ENCODE results near the gene CELA3B. TPM values are rescaled to one million over a fixed set of nuclear protein-coding genes. Genes with fewer than 3 reads are reported as not detected.
A peak's percentile ranks its signal among the peaks of the same experiment; 100 is the strongest.

CELA3B gene
- total RNA-seq, 1 experiment from 2014 or later, result 3.4 TPM

DNA sequence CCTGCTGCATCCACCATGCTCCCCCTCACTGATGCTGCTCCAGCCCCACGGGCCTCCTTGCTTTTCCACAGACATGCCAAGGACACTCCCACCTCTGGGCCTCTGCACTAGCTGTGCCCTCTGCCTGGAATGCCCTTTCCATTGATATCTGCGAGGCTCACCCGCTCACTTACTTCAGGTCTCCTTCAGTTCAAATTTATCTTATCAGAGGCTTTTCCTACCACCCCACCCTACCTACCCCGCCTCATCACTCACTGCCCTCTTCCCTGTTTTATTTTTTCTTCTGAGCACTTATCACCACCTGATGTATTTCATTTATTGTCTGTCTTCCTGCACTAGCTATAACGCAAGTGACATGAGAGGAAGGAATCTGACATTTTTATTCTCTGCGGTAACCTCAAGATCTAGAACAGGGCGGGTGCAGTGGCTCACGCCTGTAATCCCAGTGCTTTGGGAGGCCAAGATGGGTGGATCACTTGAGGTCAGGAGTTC, 46.7 kb upstream of the CELA3B start:
- peaks cover 70% of the 10 kb centered on the region for H3K4me1 ChIP-seq (ENCODE audit: control insufficient read depth, insufficient read depth, low read length)
- no peaks in the 10 kb centered on the region for H3K27me3 ChIP-seq (ENCODE audit: control insufficient read depth, insufficient read depth, low read length)
- no peaks in the 10 kb centered on the region for H3K36me3 ChIP-seq (ENCODE audit: control insufficient read depth, insufficient read depth, low read length)
- ATAC-seq (no peak), DNase-seq (ENCODE audit: low read depth, low spot score) (no peak)
- no peak overlapping the region for H3K4me3 ChIP-seq (ENCODE audit: low read depth in 2 of 2, low read length in 2 of 2)
- CTCF ChIA-PET, result no interaction called here
- H3K9me3 ChIP-seq (ENCODE audit: control insufficient read depth, insufficient read depth, low read depth, low read length), result no peaks in the 10 kb centered on the region
- no peak for TF ChIP-seq POLR2AphosphoS5 (IDR thresholded peaks at IDR 0.05; ENCODE audit: low read depth, low read length)
- TF ChIP-seq, protein P1, sequence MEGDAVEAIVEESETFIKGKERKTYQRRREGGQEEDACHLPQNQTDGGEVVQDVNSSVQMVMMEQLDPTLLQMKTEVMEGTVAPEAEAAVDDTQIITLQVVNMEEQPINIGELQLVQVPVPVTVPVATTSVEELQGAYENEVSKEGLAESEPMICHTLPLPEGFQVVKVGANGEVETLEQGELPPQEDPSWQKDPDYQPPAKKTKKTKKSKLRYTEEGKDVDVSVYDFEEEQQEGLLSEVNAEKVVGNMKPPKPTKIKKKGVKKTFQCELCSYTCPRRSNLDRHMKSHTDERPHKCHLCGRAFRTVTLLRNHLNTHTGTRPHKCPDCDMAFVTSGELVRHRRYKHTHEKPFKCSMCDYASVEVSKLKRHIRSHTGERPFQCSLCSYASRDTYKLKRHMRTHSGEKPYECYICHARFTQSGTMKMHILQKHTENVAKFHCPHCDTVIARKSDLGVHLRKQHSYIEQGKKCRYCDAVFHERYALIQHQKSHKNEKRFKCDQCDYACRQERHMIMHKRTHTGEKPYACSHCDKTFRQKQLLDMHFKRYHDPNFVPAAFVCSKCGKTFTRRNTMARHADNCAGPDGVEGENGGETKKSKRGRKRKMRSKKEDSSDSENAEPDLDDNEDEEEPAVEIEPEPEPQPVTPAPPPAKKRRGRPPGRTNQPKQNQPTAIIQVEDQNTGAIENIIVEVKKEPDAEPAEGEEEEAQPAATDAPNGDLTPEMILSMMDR (IDR thresholded peaks at IDR 0.05), result no peak
- no peak for TF ChIP-seq TCF7L2 (IDR thresholded peaks at IDR 0.05; ENCODE audit: low read depth, low read length)
- TF ChIP-seq, protein P2, sequence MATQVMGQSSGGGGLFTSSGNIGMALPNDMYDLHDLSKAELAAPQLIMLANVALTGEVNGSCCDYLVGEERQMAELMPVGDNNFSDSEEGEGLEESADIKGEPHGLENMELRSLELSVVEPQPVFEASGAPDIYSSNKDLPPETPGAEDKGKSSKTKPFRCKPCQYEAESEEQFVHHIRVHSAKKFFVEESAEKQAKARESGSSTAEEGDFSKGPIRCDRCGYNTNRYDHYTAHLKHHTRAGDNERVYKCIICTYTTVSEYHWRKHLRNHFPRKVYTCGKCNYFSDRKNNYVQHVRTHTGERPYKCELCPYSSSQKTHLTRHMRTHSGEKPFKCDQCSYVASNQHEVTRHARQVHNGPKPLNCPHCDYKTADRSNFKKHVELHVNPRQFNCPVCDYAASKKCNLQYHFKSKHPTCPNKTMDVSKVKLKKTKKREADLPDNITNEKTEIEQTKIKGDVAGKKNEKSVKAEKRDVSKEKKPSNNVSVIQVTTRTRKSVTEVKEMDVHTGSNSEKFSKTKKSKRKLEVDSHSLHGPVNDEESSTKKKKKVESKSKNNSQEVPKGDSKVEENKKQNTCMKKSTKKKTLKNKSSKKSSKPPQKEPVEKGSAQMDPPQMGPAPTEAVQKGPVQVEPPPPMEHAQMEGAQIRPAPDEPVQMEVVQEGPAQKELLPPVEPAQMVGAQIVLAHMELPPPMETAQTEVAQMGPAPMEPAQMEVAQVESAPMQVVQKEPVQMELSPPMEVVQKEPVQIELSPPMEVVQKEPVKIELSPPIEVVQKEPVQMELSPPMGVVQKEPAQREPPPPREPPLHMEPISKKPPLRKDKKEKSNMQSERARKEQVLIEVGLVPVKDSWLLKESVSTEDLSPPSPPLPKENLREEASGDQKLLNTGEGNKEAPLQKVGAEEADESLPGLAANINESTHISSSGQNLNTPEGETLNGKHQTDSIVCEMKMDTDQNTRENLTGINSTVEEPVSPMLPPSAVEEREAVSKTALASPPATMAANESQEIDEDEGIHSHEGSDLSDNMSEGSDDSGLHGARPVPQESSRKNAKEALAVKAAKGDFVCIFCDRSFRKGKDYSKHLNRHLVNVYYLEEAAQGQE (IDR thresholded peaks at IDR 0.05; ENCODE audit: insufficient read depth in 1 of 2, low read depth in 2 of 2, low read length in 1 of 2), result no peak
- TF ChIP-seq SIN3A (IDR thresholded peaks at IDR 0.05; ENCODE audit: borderline replicate concordance, insufficient read depth, low read depth, low read length), result no peak
- POLR2A ChIA-PET, result no interaction called here
- in situ Hi-C loops (cut with HindIII; ENCODE audit: low pct_unique_long_range_greater_than_20kb, low sequenced_read_pairs) (no loop called here), intact Hi-C loops (cut with micrococcal nuclease; ENCODE audit: unreplicated experiment) (no loop called here)
- BruUV-seq (replicated peaks), result TSS peak; percentile 55
- peak overlapping the region; percentile 60 for H3K27ac ChIP-seq (ENCODE audit: low read length)

DNA sequence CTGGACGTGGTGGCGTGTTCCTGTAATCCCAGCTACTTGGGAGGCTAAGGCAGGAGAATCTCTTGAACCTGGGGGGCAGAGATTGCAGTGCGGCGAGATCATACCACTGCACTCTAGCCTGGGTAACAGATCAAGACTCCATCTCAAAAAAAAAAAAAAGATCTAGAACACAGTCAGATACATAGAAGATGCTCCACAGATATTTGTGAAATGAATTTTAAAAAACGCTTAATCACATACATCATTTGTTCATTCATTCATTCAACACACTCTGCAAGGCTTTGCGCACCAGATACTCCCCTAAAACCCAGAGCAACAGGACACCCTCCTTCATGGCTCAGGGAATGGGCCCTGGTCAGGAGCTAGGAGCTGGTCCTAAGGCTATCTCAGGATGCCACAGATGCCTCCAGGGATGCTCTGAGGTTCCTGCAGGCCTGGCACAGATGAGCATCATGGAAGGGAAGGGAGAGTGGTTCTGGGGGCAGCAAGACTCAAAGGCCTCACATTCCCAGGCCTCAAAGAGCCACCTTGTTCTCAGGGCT, 46.1 kb upstream of the CELA3B start:
- H3K9me3 ChIP-seq (ENCODE audit: control insufficient read depth, insufficient read depth, low read depth, low read length), result no peaks in the 10 kb centered on the region
- CTCF ChIA-PET, result no interaction called here
- no peaks in the 10 kb centered on the region for H3K27me3 ChIP-seq (ENCODE audit: control insufficient read depth, insufficient read depth, low read length)
- DNase-seq (ENCODE audit: low read depth, low spot score) (no peak), ATAC-seq (no peak)
- H3K36me3 ChIP-seq (ENCODE audit: control insufficient read depth, insufficient read depth, low read length), result no peaks in the 10 kb centered on the region
- peak overlapping the region; percentile 95 for H3K27ac ChIP-seq (ENCODE audit: low read length)
- intact Hi-C loops (cut with micrococcal nuclease; ENCODE audit: unreplicated experiment) (no loop called here), in situ Hi-C loops (cut with HindIII; ENCODE audit: low pct_unique_long_range_greater_than_20kb, low sequenced_read_pairs) (no loop called here)
- BruUV-seq (replicated peaks), result no TSS peak
- no peak for TF ChIP-seq SIN3A (IDR thresholded peaks at IDR 0.05; ENCODE audit: borderline replicate concordance, insufficient read depth, low read depth, low read length)
- no peak for TF ChIP-seq POLR2AphosphoS5 (IDR thresholded peaks at IDR 0.05; ENCODE audit: low read depth, low read length)
- H3K4me1 ChIP-seq (ENCODE audit: control insufficient read depth, insufficient read depth, low read length), result peaks cover 70% of the 10 kb centered on the region
- POLR2A ChIA-PET, result interaction anchor here (0.6 kb wide), 1 partner anchor 36 kb away, joined by 3 read pairs; no protein-coding TSS in a partner anchor
- H3K4me3 ChIP-seq (ENCODE audit: low read depth in 2 of 2, low read length in 2 of 2), result peak overlapping the region in 1 of 2 experiments; percentile 17; a peak in 1 of 4 replicates

Measured in Panc1 (cell line).